Upper lobe of right lung (tissue), 1 donor: Measurements from ENCODE around the gene TNFAIP1. TPM values are rescaled to one million over a fixed set of nuclear protein-coding genes. Genes with fewer than 3 reads are reported as not detected.
"Not testable (repeated sequence)": the region's sequence is repeated elsewhere in the genome, so short reads cannot be mapped to it uniquely, and the experiment has no call there.

ENCODE experiments used
- ATAC-seq: fragments of 200-7000 bp; cut with Tn5 transposase; one replicate; pipeline ENCODE4 v1.9.1; 2020; ENCODE audit warnings: mild to moderate bottlenecking, moderate library complexity
- DNase-seq: peaks from one replicate; pipeline ENCODE4 v3.0.0-alpha.2; 2020
- H3K27ac ChIP-seq: fragments of 200-600 bp; one replicate; pipeline ENCODE4 v1.8.0; 2022
- H3K27me3 ChIP-seq: fragments of 200-600 bp; one replicate; pipeline ENCODE4 v1.8.0; 2022; ENCODE audit warnings: mild to moderate bottlenecking
- H3K36me3 ChIP-seq: fragments of 200-600 bp; one replicate; pipeline ENCODE4 v1.8.0; 2022
- H3K4me1 ChIP-seq: fragments of 200-600 bp; one replicate; pipeline ENCODE4 v1.8.0; 2022
- H3K4me3 ChIP-seq: fragments of 200-600 bp; one replicate; pipeline ENCODE4 v1.8.0; 2022; ENCODE audit warnings: mild to moderate bottlenecking
- H3K9me3 ChIP-seq: fragments of 200-600 bp; one replicate; pipeline ENCODE4 v1.8.0; 2022
- CTCF ChIP-seq: fragments of 200-600 bp; IDR thresholded peaks from one replicate; pipeline ENCODE4 v1.8.0; 2022; ENCODE audit warnings: antibody characterized with exemption
- intact Hi-C: fragments of 100-400 bp; cut with DNase I; formaldehyde crosslinking; loops from one replicate; pipeline ENCODE4 v1.11.0; 2022
- total RNA-seq: library from RNA; stranded (reverse); fragmentation: NEBNext Ultra II Directional; extraction: Animal tissue kit (Norgen Biotek cat#: 25700); gene quantifications from one replicate; pipeline ENCODE4 v1.2.1, GENCODE V29; 2021
- donor health status: DM: no; HTN: yes; CAD: no; lungs with severe emphysema.

The TNFAIP1 gene
- total RNA-seq, 1 donor from 2014 or later: 82.7 TPM

GRCh38 chr17:28333083-28333746 lies 2.3 kb upstream of the TNFAIP1 start:
- intact Hi-C loops: no loop called here
- no peak overlapping the region for H3K27ac ChIP-seq
- peaks cover 37% of the 10 kb centered on the region for H3K36me3 ChIP-seq
- TF ChIP-seq CTCF: no peak
- H3K4me1 ChIP-seq: peaks cover 33% of the 10 kb centered on the region
- H3K4me3 ChIP-seq: no peak overlapping the region
- ATAC-seq (no peak), DNase-seq (no peak)
- no peaks in the 10 kb centered on the region for H3K9me3 ChIP-seq
- H3K27me3 ChIP-seq: no peaks in the 10 kb centered on the region

- Histone ChIP-seq H3K4me1 (peaks cover 31% of the 10 kb centered on the region), H3K4me3 (peak overlapping the region; percentile 88), H3K9me3 (no peaks in the 10 kb centered on the region), H3K27me3 (no peaks in the 10 kb centered on the region), H3K27ac (peak overlapping the region; percentile 95), H3K36me3 (peaks cover 27% of the 10 kb centered on the region)
- TF ChIP-seq CTCF: no peak
- intact Hi-C loops: no loop called here
- ATAC-seq: no peak
- DNase-seq: no peak
These were observed 1.4 kb upstream of the TNFAIP1 start for GRCh38 chr17:28334171-28334570.

GRCh38 chr17:28334666-28335200 lies 828 bp upstream of the TNFAIP1 start:
- Histone ChIP-seq H3K36me3 (peaks cover 27% of the 10 kb centered on the region), H3K27ac (peak overlapping the region; percentile 95), H3K4me1 (peaks cover 31% of the 10 kb centered on the region), H3K9me3 (no peaks in the 10 kb centered on the region), H3K4me3 (peak overlapping the region; percentile 88), H3K27me3 (no peaks in the 10 kb centered on the region)
- ATAC-seq (no peak), DNase-seq (no peak)
- intact Hi-C loops: no loop called here
- no peak for TF ChIP-seq CTCF

GRCh38 chr17:28335959-28336871 lies 654 bp downstream of the TNFAIP1 start:
- ATAC-seq (peak; percentile 12), DNase-seq (peak; percentile 71)
- H3K4me3 ChIP-seq: peak overlapping the region; percentile 88
- intact Hi-C loops: no loop called here
- TF ChIP-seq CTCF: no peak
- no peaks in the 10 kb centered on the region for H3K27me3 ChIP-seq
- H3K9me3 ChIP-seq: no peaks in the 10 kb centered on the region
- H3K27ac ChIP-seq: peak overlapping the region; percentile 95
- peaks cover 30% of the 10 kb centered on the region for H3K36me3 ChIP-seq
- H3K4me1 ChIP-seq: peaks cover 31% of the 10 kb centered on the region

GRCh38 chr17:28338056-28338768 lies 2.7 kb downstream of the TNFAIP1 start:
- DNase-seq: no peak
- no peak for ATAC-seq
- TF ChIP-seq CTCF: no peak
- H3K36me3 ChIP-seq: peaks cover 40% of the 10 kb centered on the region
- peak overlapping the region; percentile 16 for H3K4me3 ChIP-seq
- no peaks in the 10 kb centered on the region for H3K27me3 ChIP-seq
- H3K4me1 ChIP-seq: peaks cover 31% of the 10 kb centered on the region
- H3K27ac ChIP-seq: peak overlapping the region; percentile 66
- intact Hi-C loops: no loop called here
- H3K9me3 ChIP-seq: no peaks in the 10 kb centered on the region

GRCh38 chr17:28338769-28339212 lies 3.2 kb downstream of the TNFAIP1 start:
- H3K27ac ChIP-seq: peak overlapping the region; percentile 66

More at GRCh38 chr17:28338769-28339212, 3.2 kb downstream of the TNFAIP1 start:
- peaks cover 26% of the 10 kb centered on the region for H3K4me1 ChIP-seq
- H3K27me3 ChIP-seq, ATAC-seq, intact Hi-C loops, DNase-seq, H3K9me3 ChIP-seq: not testable (repeated sequence)
- peaks cover 45% of the 10 kb centered on the region for H3K36me3 ChIP-seq
- H3K4me3 ChIP-seq: peak overlapping the region; percentile 16
